OCI-LY7 (cell line): ENCODE data around the gene NID2. TPM values are rescaled to one million over a fixed set of nuclear protein-coding genes. Genes with fewer than 3 reads are reported as not detected.

Source experiments
- BruUV-seq: library from RNA; stranded (reverse); fragments of 400-500 nt; replicated peaks from 2 replicates; lab custom pipeline; 2021; lab: Mats Ljungman, UMichigan
- CTCF ChIA-PET: fragments of 300-600 bp; sonication (Branson Sonifier 250); formaldehyde crosslinking; loops from one replicate; lab custom pipeline; 2022; ENCODE audit warnings: antibody characterized with exemption; ENCODE audit not compliant: unreplicated experiment; lab: Charles Lee
- POLR2A ChIA-PET: fragments of 300-600 bp; sonication (Branson Sonifier 250); formaldehyde crosslinking; loops from one replicate; lab custom pipeline; 2022; ENCODE audit warnings: antibody characterized with exemption; lab: Charles Lee
- DNase-seq: peaks from one replicate; pipeline ENCODE4 v3.0.0-alpha.2; 2015; ENCODE audit warnings: low spot score
- H2AFZ ChIP-seq: fragments of 200-600 bp; sonication (generic), shearing (Covaris generic); 2 replicates; pipeline ENCODE4 v1.6.1; 2014; ENCODE audit warnings: mild to moderate bottlenecking, antibody characterized with exemption, low read length, moderate library complexity
- H3K27ac ChIP-seq: fragments of 200-600 bp; sonication (generic); 2 replicates; pipeline ENCODE4 v1.5.1; 2014; ENCODE audit warnings: mixed run types, low read depth, mild to moderate bottlenecking, moderate library complexity, low read length, inconsistent platforms; ENCODE audit not compliant: poor library complexity, severe bottlenecking
- H3K36me3 ChIP-seq: fragments of 200-600 bp; sonication (generic); 2 replicates; pipeline ENCODE4 v1.6.1; 2014; ENCODE audit warnings: mild to moderate bottlenecking, antibody characterized with exemption, low read length, moderate library complexity, mixed read lengths; ENCODE audit not compliant: insufficient read depth
- H3K4me1 ChIP-seq: fragments of 200-600 bp; sonication (generic); 2 replicates; pipeline ENCODE4 v1.5.1; 2014; ENCODE audit warnings: mild to moderate bottlenecking, low read length; ENCODE audit not compliant: insufficient read depth, poor library complexity, severe bottlenecking
- H3K4me2 ChIP-seq: fragments of 200-600 bp; sonication (generic); 2 replicates; pipeline ENCODE4 v1.6.1; 2014; ENCODE audit warnings: mild to moderate bottlenecking, low read length
- H3K4me3 ChIP-seq: fragments of 200-600 bp; sonication (generic); 2 replicates; pipeline ENCODE4 v1.5.1; 2014; ENCODE audit warnings: mild to moderate bottlenecking, low read depth, low read length; ENCODE audit not compliant: poor library complexity, severe bottlenecking
- H3K79me2 ChIP-seq: fragments of 200-600 bp; sonication (generic); 2 replicates; pipeline ENCODE4 v1.6.1; 2016; ENCODE audit warnings: low read depth, mild to moderate bottlenecking, low read length, moderate library complexity, mixed read lengths; ENCODE audit not compliant: insufficient read depth
- H3K9me2 ChIP-seq: fragments of 200-600 bp; sonication (generic); 2 replicates; pipeline ENCODE4 v1.6.1; 2016; ENCODE audit warnings: mild to moderate bottlenecking, low read length, mixed read lengths; ENCODE audit not compliant: insufficient read depth
- H3K9me3 ChIP-seq: fragments of 200-600 bp; sonication (generic); 2 replicates; pipeline ENCODE4 v1.6.1; 2014; ENCODE audit warnings: mild to moderate bottlenecking, mixed run types, low read length, mixed read lengths
- H4K20me1 ChIP-seq: fragments of 200-600 bp; sonication (generic); 2 replicates; pipeline ENCODE4 v1.6.1; 2014; ENCODE audit warnings: mild to moderate bottlenecking, antibody characterized with exemption, low read length, moderate library complexity, mixed read lengths; ENCODE audit not compliant: insufficient read depth
- EZH2phosphoT487 ChIP-seq: fragments of 200-600 bp; sonication (generic); IDR thresholded peaks from 2 replicates; pipeline ENCODE4 v1.6.1; 2018; ENCODE audit warnings: low read depth, borderline replicate concordance, mild to moderate bottlenecking, mixed run types, antibody characterized with exemption, low read length, moderate library complexity, mixed read lengths
- intact Hi-C: fragments of 100-400 bp; cut with micrococcal nuclease; formaldehyde crosslinking; loops from one replicate; pipeline ENCODE4 v1.10.0; 2022; ENCODE audit not compliant: unreplicated experiment
- total RNA-seq, 2 experiments: library from RNA; depleted of rRNA in 1 of 2; stranded (reverse); fragments of >200 nt in 1 of 2; shearing (Covaris generic) in 1 of 2; gene quantifications; 2 replicates each; pipeline ENCODE4 v1.2.3, GENCODE V29; 2014 to 2022
- TF ChIP-seq, protein P1 (sequence below): fragments of 200-600 bp; sonication (generic); conservative IDR thresholded peaks from 2 replicates; pipeline ENCODE4 v1.5.1; 2014; ENCODE audit warnings: mild to moderate bottlenecking, antibody characterized with exemption, low read length, moderate library complexity, mixed read lengths

Gene NID2
- total RNA-seq, 2 experiments from 2014 or later = not detected

DNA sequence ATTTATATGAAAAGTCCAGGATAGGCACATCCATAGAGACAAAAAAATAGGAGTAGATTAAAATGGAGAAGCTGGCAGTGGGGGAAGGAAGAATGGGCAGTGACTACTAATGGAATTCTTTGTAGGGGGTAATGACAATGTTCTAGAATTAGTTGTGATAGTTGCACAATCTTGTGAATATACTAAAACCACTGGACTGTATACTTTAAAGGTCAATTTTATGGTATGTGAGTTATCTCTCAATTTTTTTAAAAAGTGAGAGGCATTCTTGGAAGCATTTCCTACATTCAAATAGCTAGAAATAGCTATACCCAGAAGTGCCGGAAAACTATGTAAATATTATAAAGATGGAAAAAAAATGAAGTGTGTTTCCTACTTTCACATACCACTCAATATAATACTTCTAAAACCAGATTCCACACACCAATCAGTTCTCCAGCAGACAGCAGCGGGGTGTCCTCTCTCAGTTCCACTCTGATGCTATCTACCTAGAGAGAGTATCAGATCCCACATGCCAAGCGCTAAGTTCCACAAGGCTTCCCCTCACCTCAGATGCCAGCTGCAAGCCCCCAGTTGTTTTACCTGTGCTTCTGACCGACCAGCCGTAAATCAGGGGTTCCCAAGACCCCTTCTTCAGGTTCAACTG is 41.7 kb upstream of the NID2 start:
- BruUV-seq = no TSS peak
- CTCF ChIA-PET = no interaction called here
- DNase-seq = no peak
- no peaks in the 10 kb centered on the region for H3K9me3 ChIP-seq
- POLR2A ChIA-PET = interaction anchor here (0.6 to 1.0 kb wide), 2 partner anchors 50 to 148 kb away, joined by 3 to 8 read pairs; no protein-coding TSS in a partner anchor
- no peak overlapping the region for H2AFZ ChIP-seq
- intact Hi-C loops = no loop called here
- H3K4me2 ChIP-seq = no peak overlapping the region
- no peaks in the 10 kb centered on the region for H3K36me3 ChIP-seq
- H3K9me2 ChIP-seq = no peaks in the 10 kb centered on the region
- H3K27ac ChIP-seq = no peak overlapping the region
- H4K20me1 ChIP-seq = no peaks in the 10 kb centered on the region
- no peak overlapping the region for H3K4me3 ChIP-seq
- no peak for TF ChIP-seq EZH2phosphoT487
- TF ChIP-seq, protein P1, sequence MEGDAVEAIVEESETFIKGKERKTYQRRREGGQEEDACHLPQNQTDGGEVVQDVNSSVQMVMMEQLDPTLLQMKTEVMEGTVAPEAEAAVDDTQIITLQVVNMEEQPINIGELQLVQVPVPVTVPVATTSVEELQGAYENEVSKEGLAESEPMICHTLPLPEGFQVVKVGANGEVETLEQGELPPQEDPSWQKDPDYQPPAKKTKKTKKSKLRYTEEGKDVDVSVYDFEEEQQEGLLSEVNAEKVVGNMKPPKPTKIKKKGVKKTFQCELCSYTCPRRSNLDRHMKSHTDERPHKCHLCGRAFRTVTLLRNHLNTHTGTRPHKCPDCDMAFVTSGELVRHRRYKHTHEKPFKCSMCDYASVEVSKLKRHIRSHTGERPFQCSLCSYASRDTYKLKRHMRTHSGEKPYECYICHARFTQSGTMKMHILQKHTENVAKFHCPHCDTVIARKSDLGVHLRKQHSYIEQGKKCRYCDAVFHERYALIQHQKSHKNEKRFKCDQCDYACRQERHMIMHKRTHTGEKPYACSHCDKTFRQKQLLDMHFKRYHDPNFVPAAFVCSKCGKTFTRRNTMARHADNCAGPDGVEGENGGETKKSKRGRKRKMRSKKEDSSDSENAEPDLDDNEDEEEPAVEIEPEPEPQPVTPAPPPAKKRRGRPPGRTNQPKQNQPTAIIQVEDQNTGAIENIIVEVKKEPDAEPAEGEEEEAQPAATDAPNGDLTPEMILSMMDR = no peak
- H3K4me1 ChIP-seq = no peaks in the 10 kb centered on the region
- no peaks in the 10 kb centered on the region for H3K79me2 ChIP-seq

DNA sequence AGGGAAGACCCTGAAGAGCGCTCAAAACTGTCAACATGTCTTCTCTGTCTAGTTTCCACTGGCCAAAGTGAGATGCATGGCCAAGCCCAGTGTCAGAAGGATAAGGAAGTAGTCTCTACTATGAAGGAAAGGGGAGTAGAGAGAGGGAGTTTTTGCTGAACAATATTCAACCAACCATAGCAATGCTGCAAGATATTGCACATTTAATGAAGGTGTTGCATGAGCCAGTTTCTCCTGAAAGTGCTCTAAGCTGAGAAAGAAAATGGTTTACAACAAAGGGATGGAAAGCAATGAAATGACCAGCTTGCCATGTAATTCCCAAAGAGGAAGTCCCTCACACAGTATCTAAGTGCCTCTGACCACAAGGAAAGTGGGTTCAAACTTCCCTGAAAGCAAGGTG is 40.0 kb upstream of the NID2 start:
- TF ChIP-seq, protein P1 = no peak
- TF ChIP-seq EZH2phosphoT487 = no peak
- no TSS peak for BruUV-seq
- Histone ChIP-seq H3K9me3 (no peaks in the 10 kb centered on the region), H2AFZ (no peak overlapping the region), H3K27ac (no peak overlapping the region), H3K4me3 (no peak overlapping the region), H4K20me1 (no peaks in the 10 kb centered on the region), H3K9me2 (no peaks in the 10 kb centered on the region), H3K79me2 (no peaks in the 10 kb centered on the region), H3K4me2 (no peak overlapping the region), H3K36me3 (no peaks in the 10 kb centered on the region), H3K4me1 (no peaks in the 10 kb centered on the region)
- ChIA-PET POLR2A (interaction anchor here (0.7 to 1.4 kb wide), 2 partner anchors 15 to 26 kb away, joined by 3 read pairs; no protein-coding TSS in a partner anchor), CTCF (no interaction called here)
- intact Hi-C loops = no loop called here
- no peak for DNase-seq

DNA sequence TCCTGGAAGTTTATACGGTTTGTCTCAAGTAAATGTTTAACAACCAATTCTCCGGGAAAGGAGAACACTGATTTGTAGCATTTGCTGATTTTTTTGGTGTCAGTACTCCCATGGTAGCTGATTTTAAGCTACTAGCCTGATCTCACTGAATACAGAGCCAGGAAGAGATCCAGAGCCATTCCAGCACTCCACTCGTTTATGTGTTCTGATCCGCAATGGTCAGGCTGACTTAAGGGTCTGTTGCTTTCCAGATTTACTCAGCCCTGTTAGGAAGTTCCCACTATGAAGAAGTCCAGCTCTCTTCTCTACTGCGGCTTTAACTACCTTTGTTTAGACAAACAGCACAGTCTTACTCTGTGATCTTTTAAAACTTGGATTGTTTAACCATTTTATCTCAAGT is 38.0 kb upstream of the NID2 start:
- Histone ChIP-seq H3K4me2 (no peak overlapping the region), H3K79me2 (no peaks in the 10 kb centered on the region), H3K4me3 (no peak overlapping the region), H4K20me1 (no peaks in the 10 kb centered on the region), H2AFZ (no peak overlapping the region), H3K36me3 (no peaks in the 10 kb centered on the region), H3K4me1 (no peaks in the 10 kb centered on the region), H3K27ac (no peak overlapping the region), H3K9me2 (no peaks in the 10 kb centered on the region), H3K9me3 (no peaks in the 10 kb centered on the region)
- POLR2A ChIA-PET = interaction anchor here (0.7 kb wide), 1 partner anchor 306 kb away, joined by 4 read pairs; no protein-coding TSS in a partner anchor
- BruUV-seq = no TSS peak
- TF ChIP-seq, protein P1 = no peak
- no peak for TF ChIP-seq EZH2phosphoT487
- intact Hi-C loops = no loop called here
- no peak for DNase-seq
- CTCF ChIA-PET = no interaction called here
